K562 (cell line): ENCODE data around the gene LAMTOR1. TPM values are rescaled to one million over a fixed set of nuclear protein-coding genes. Genes with fewer than 3 reads are reported as not detected.

ENCODE experiments used
- ATF7 ChIP-seq: fragments of 450-650 bp; IDR thresholded peaks from 2 replicates; pipeline ENCODE4 v1.7.1; 2014; ENCODE audit warnings: mild to moderate bottlenecking, moderate library complexity
- BRCA1 ChIP-seq, 2 experiments: fragments of 450-650 bp in 1 of 2; sonication (generic) in 1 of 2; formaldehyde crosslinking in 1 of 2; IDR thresholded peaks; 2 replicates each; pipeline versions ENCODE4 v1.5.0 to v1.6.1; 2017 to 2020; ENCODE audit warnings: mild to moderate bottlenecking in 1 of 2, missing genetic modification reagents in 1 of 2
- BRD4 ChIP-seq: fragments of 200-600 bp; sonication (generic); IDR thresholded peaks from 2 replicates; pipeline ENCODE4 v1.6.1; 2017; ENCODE audit warnings: inconsistent platforms
- CGGBP1 ChIP-seq: fragments of 250-450 bp; sonication (Bioruptor Pico); IDR thresholded peaks from 2 replicates; pipeline ENCODE4 v1.9.0; 2021; ENCODE audit warnings: mild to moderate bottlenecking
- DDX20 ChIP-seq: fragments of 450-650 bp; IDR thresholded peaks from 2 replicates; pipeline ENCODE4 v1.6.1; 2016; ENCODE audit warnings: missing genetic modification characterization, low read depth, mild to moderate bottlenecking, missing compliant biosample characterization, moderate library complexity
- E2F4 ChIP-seq: sonication (generic); formaldehyde crosslinking; IDR thresholded peaks from 2 replicates; pipeline ENCODE4 v1.8.0; 2022; ENCODE audit warnings: mild to moderate bottlenecking, low read depth, missing genetic modification reagents
- ESRRA ChIP-seq: fragments of 450-650 bp; IDR thresholded peaks from 2 replicates; pipeline ENCODE4 v1.6.1; 2014; ENCODE audit warnings: low read depth, mild to moderate bottlenecking, moderate library complexity, borderline replicate concordance
- ETV6 ChIP-seq, 3 experiments: fragments of 150-350 bp in 1 of 3; sonication (generic) in 1 of 3; formaldehyde crosslinking in 1 of 3; IDR thresholded peaks; 2 replicates each; pipeline versions ENCODE4 v1.6.1 to v1.8.0; 2014 to 2022; ENCODE audit warnings: borderline replicate concordance in 2 of 3, low read depth in 2 of 3, antibody characterized with exemption in 1 of 3, low read length in 1 of 3, mild to moderate bottlenecking in 1 of 3, missing genetic modification reagents in 1 of 3
- HCFC1 ChIP-seq: IDR thresholded peaks from 2 replicates; pipeline ENCODE4 v1.6.1; 2012; ENCODE audit warnings: low read depth, low read length, improper control_type of control experiment
- MAFF ChIP-seq: IDR thresholded peaks from 2 replicates; pipeline ENCODE4 v1.6.1; 2012; ENCODE audit warnings: low read length, improper control_type of control experiment
- NEUROD1 ChIP-seq: fragments of 150-350 bp; IDR thresholded peaks from 2 replicates; pipeline ENCODE4 v1.6.1; 2014; ENCODE audit warnings: borderline replicate concordance, low read length, low read depth; ENCODE audit not compliant: partially characterized antibody
- PYGO2 ChIP-seq: fragments of 450-650 bp; IDR thresholded peaks from 2 replicates; pipeline ENCODE4 v1.6.1; 2016; ENCODE audit warnings: mild to moderate bottlenecking, missing genetic modification characterization, moderate library complexity, missing compliant biosample characterization
- RFX1 ChIP-seq: fragments of 450-650 bp; IDR thresholded peaks from 2 replicates; pipeline ENCODE4 v1.6.1; 2016; ENCODE audit warnings: mild to moderate bottlenecking, moderate library complexity
- RFX7 ChIP-seq: fragments of 250-450 bp; sonication (Bioruptor Pico); IDR thresholded peaks from 2 replicates; pipeline ENCODE4 v1.5.1; 2021; ENCODE audit warnings: mild to moderate bottlenecking
- SRF ChIP-seq, 2 experiments: fragments of 250-450, 450-650 bp in 1 of 2; sonication (Bioruptor Pico) in 1 of 2; sonication (generic) in 1 of 2; formaldehyde crosslinking; IDR thresholded peaks; 2 replicates each; pipeline versions ENCODE4 v1.5.0 to v1.5.1; 2020 to 2022; ENCODE audit warnings: mild to moderate bottlenecking in 1 of 2, missing genetic modification reagents in 1 of 2
- TAF1 ChIP-seq: IDR thresholded peaks from 2 replicates; pipeline ENCODE4 v1.6.1; 2011; ENCODE audit warnings: mild to moderate bottlenecking, low read length, moderate library complexity; ENCODE audit not compliant: insufficient read depth, control insufficient read depth, severe bottlenecking; ENCODE audit errors: extremely low read depth
- TBP ChIP-seq: optimal IDR thresholded peaks from 2 replicates; pipeline ENCODE3; 2011; ENCODE audit warnings: low read depth, low read length, improper control_type of control experiment
- THRAP3 ChIP-seq: fragments of 450-650 bp; IDR thresholded peaks from 2 replicates; pipeline ENCODE4 v1.6.1; 2016; ENCODE audit warnings: mild to moderate bottlenecking, inconsistent platforms, borderline replicate concordance
- ZBTB2 ChIP-seq: fragments of 450-650 bp; IDR thresholded peaks from 2 replicates; pipeline ENCODE4 v1.6.1; 2016; ENCODE audit warnings: antibody characterized with exemption
- ZBTB9 ChIP-seq: fragments of 450-650 bp; formaldehyde crosslinking; IDR thresholded peaks from 2 replicates; pipeline ENCODE4 v1.4.0; 2020; ENCODE audit warnings: mild to moderate bottlenecking, moderate library complexity
- polyA plus RNA-seq, 8 experiments: library from polyadenylated mRNA; depleted of rRNA in 4 of 8; stranded (reverse) in 5 of 8; unstranded in 3 of 8; fragments of >200 nt; fragmentation: Nextera tagmentation in 2 of 8; fragmentation: Illumina TruSeq in 1 of 8; extraction: Ambion mirVana in 2 of 8; extraction: Trizol in 1 of 8; gene quantifications; 2 replicates each; pipeline versions ENCODE4 v1.2.1 to v1.2.3, GENCODE V29; 2011 to 2014; ENCODE audit warnings: inconsistent platforms in 1 of 8, missing spikeins in 1 of 8
- total RNA-seq, 7 experiments: library from RNA; depleted of rRNA in 6 of 7; stranded (reverse); fragments of >200 nt in 6 of 7; fragmentation: Illumina TruSeq in 2 of 7; extraction: Trizol in 2 of 7; gene quantifications; 2 replicates each; pipeline versions ENCODE4 v1.2.1 to v1.2.3, GENCODE V29; 2011 to 2021; ENCODE audit warnings: low replicate concordance in 1 of 7

The LAMTOR1 gene
- total and polyA plus RNA-seq, 9 of the 15 experiments (the other 6 are each of a cell fraction or from before 2014, with no cell fraction given), result 62.6 to 104 (median 85.3) TPM

- TF ChIP-seq TBP (peak; percentile 76), HCFC1 (peak; percentile 58), TAF1 (peak; percentile 73), ATF7 (peak; percentile 83), ESRRA (peak; percentile 67; the same call in 1 of the 2 replicates), NEUROD1 (no peak), CGGBP1 (CRISPR knock-in tag) (no peak; the same call in 1 of the 2 replicates), BRCA1 (IDR thresholded peaks at IDR 0.05) (no peak), BRCA1 (CRISPR knock-in tag; IDR thresholded peaks at IDR 0.05) (no peak), PYGO2 (tag) (no peak), RFX7 (CRISPR knock-in tag) (no peak), E2F4 (CRISPR knock-in tag) (no peak), THRAP3 (no peak), DDX20 (tag) (no peak), SRF (CRISPR knock-in tag; IDR thresholded peaks at IDR 0.05) (no peak), RFX1 (no peak), BRD4 (no peak; the same call in 1 of the 2 replicates), ZBTB9 (CRISPR knock-in tag) (peak; percentile 93), ZBTB2 (peak; percentile 58; the same call in 1 of the 2 replicates), ETV6 (IDR thresholded peaks at IDR 0.05; ENCODE audit: borderline replicate concordance in 1 of 2, low read depth in 2 of 2, low read length in 1 of 2) (no peak), ETV6 (CRISPR knock-in tag; IDR thresholded peaks at IDR 0.05; ENCODE audit: borderline replicate concordance) (no peak), MAFF (no peak)
Observed at GRCh38 chr11:72102946-72103753, at the start of gene LAMTOR1 (continued).
